Parathyroid adenoma (tissue), 2 donors: Measurements from ENCODE around the gene MYO18B.

Experiments
- H2AFZ ChIP-seq: fragments of 300-600 bp; sonication (generic); one replicate; pipeline ENCODE4 v1.7.0; 2017; ENCODE audit warnings: antibody characterized with exemption, mild to moderate bottlenecking
- H3K27ac ChIP-seq: fragments of 300-600 bp; sonication (generic); one replicate; pipeline ENCODE4 v1.7.0; 2017
- H3K27me3 ChIP-seq: fragments of 300-600 bp; sonication (generic); one replicate; pipeline ENCODE4 v1.7.0; 2017; ENCODE audit warnings: low read length; ENCODE audit not compliant: control insufficient read depth, insufficient read depth
- H3K36me3 ChIP-seq: fragments of 300-600 bp; sonication (generic); one replicate; pipeline ENCODE4 v1.7.0; 2017; ENCODE audit warnings: low read length; ENCODE audit not compliant: control insufficient read depth, insufficient read depth
- H3K4me1 ChIP-seq: fragments of 300-600 bp; sonication (generic); one replicate; pipeline ENCODE4 v1.7.0; 2017; ENCODE audit warnings: control low read depth
- H3K4me2 ChIP-seq: fragments of 300-600 bp; sonication (generic); one replicate; pipeline ENCODE4 v1.7.0; 2017; ENCODE audit warnings: low read length
- H3K4me3 ChIP-seq: fragments of 300-600 bp; sonication (generic); one replicate; pipeline ENCODE4 v1.7.0; 2017; ENCODE audit warnings: low read depth, low read length
- H3K79me2 ChIP-seq: fragments of 300-600 bp; sonication (generic); one replicate; pipeline ENCODE4 v1.7.0; 2017; ENCODE audit warnings: control low read depth
- H3K9ac ChIP-seq: fragments of 300-600 bp; sonication (generic); one replicate; pipeline ENCODE4 v1.7.0; 2017; ENCODE audit warnings: mild to moderate bottlenecking
- H3K9me3 ChIP-seq: fragments of 300-600 bp; sonication (generic); one replicate; pipeline ENCODE4 v1.7.0; 2017; ENCODE audit warnings: low read length; ENCODE audit not compliant: control insufficient read depth
- TF ChIP-seq, protein P1 (sequence below): fragments of 300-600 bp; sonication (generic); IDR thresholded peaks from one replicate; pipeline ENCODE4 v1.7.0; 2017; ENCODE audit warnings: antibody characterized with exemption, mild to moderate bottlenecking
- donor health status: primary hyperparathyroidism.

Gene MYO18B

DNA sequence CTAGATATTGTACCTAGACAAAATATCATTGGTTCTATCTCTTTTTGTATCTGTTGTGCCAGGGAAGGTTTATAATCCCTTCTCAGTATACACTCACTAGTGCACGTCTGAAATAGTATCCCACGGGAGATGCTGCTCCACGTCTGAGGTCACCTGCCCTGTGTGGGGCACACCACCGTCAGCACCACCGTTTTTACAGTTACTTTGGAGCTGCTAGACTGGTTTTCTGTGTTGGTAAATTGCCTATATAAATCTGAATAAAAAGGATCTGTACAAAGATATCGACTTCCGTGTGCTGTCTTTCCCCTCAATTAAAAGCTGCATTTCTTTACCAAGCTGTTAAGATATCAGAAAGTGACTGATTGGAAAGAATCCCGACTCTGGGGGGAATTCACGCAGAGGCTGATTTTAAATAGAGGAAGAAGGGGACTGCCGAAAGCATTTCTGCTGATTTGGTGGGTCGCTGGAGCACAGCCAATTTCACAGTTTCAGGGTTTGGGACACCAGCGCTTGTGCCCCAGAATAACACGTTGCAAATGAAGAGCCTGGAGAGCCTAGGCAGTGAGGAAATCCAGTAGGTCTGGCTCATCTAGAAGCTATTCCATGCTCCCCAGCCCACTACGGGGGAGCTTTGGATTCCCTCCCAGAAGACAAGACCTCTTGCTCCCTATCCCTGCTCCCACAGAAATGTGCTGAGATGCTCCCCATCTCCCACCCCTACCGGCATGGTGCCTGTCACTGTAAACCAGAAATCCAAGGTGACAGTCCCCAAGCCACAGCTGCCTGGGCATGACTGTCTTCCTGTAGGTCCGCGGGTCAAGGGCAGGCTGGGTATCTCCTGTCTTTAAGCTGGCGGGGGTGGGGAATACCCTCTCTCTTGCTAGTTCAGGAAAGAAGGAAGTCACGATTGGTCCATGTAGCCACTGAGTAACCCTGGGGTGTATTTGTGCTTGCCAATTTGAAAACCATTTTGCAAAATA is 12.7 kb upstream of the MYO18B start:
- Histone ChIP-seq H3K79me2 (no peaks in the 10 kb centered on the region), H2AFZ (no peak overlapping the region), H3K27me3 (no peaks in the 10 kb centered on the region), H3K4me3 (no peak overlapping the region), H3K9ac (no peak overlapping the region), H3K4me2 (no peak overlapping the region), H3K9me3 (no peaks in the 10 kb centered on the region), H3K36me3 (no peaks in the 10 kb centered on the region), H3K4me1 (no peaks in the 10 kb centered on the region), H3K27ac (no peak overlapping the region)
- TF ChIP-seq, protein P1, sequence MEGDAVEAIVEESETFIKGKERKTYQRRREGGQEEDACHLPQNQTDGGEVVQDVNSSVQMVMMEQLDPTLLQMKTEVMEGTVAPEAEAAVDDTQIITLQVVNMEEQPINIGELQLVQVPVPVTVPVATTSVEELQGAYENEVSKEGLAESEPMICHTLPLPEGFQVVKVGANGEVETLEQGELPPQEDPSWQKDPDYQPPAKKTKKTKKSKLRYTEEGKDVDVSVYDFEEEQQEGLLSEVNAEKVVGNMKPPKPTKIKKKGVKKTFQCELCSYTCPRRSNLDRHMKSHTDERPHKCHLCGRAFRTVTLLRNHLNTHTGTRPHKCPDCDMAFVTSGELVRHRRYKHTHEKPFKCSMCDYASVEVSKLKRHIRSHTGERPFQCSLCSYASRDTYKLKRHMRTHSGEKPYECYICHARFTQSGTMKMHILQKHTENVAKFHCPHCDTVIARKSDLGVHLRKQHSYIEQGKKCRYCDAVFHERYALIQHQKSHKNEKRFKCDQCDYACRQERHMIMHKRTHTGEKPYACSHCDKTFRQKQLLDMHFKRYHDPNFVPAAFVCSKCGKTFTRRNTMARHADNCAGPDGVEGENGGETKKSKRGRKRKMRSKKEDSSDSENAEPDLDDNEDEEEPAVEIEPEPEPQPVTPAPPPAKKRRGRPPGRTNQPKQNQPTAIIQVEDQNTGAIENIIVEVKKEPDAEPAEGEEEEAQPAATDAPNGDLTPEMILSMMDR = no peak

DNA sequence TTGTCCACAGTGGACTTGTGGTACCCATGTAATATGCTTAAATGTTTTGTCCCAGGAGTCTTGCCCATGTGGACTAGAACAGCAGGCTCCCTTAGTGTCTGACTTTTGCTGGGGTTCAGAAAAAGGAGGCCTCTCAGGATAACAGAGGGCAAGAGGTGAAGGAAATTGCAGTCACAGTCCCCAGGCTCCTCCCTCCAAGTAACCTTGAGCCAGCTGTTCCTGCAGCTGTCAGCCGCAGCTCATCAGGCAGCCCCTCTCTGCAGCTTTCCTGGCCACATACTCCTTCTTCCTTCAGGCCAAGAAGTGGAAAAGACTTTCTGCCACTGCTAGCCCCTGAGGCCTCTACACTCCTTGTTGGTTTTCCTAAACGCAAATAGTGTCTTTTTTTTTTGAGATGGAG is 6.3 kb upstream of the MYO18B start:
- Histone ChIP-seq H3K27me3 (no peaks in the 10 kb centered on the region), H3K79me2 (no peaks in the 10 kb centered on the region), H3K9ac (no peak overlapping the region), H3K4me3 (no peak overlapping the region), H3K27ac (no peak overlapping the region), H3K4me1 (no peaks in the 10 kb centered on the region), H3K4me2 (no peak overlapping the region), H3K36me3 (no peaks in the 10 kb centered on the region), H2AFZ (no peak overlapping the region), H3K9me3 (no peaks in the 10 kb centered on the region)
- TF ChIP-seq, protein P1 = no peak

DNA sequence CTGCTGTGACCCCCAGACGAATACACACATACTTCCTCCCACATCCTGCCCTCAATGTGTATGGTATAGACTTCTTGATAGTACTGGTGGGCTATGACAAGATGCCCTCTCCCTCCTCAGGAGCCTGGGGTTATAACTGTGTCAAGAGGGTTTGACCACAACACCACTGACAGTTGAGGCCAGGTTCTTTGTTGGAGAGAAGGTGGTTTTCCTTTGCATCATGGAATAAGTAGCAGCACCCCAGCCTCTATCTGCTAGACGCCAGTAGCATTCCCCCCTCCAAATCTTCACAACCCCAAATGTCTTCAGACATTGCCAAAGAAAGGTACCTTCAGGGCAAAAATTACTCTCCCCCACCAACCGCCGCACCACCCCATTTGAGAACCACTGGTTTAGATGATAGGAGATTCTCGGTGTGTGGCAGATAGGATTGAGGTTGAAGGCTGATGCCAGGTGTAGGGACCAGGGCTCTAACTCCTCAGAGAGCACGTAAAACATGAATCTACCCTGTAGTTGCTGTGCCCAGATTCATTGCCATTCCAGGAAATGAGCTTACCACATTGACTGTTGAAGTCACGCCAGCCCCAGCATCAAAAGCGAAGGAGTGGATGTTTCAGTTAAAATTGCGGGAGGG is 5.5 kb upstream of the MYO18B start:
- Histone ChIP-seq H3K27ac (no peak overlapping the region), H3K4me1 (no peaks in the 10 kb centered on the region), H3K9ac (no peak overlapping the region), H2AFZ (no peak overlapping the region), H3K36me3 (no peaks in the 10 kb centered on the region), H3K9me3 (no peaks in the 10 kb centered on the region), H3K4me2 (no peak overlapping the region), H3K4me3 (no peak overlapping the region), H3K79me2 (no peaks in the 10 kb centered on the region), H3K27me3 (no peaks in the 10 kb centered on the region)
- TF ChIP-seq, protein P1 = no peak

DNA sequence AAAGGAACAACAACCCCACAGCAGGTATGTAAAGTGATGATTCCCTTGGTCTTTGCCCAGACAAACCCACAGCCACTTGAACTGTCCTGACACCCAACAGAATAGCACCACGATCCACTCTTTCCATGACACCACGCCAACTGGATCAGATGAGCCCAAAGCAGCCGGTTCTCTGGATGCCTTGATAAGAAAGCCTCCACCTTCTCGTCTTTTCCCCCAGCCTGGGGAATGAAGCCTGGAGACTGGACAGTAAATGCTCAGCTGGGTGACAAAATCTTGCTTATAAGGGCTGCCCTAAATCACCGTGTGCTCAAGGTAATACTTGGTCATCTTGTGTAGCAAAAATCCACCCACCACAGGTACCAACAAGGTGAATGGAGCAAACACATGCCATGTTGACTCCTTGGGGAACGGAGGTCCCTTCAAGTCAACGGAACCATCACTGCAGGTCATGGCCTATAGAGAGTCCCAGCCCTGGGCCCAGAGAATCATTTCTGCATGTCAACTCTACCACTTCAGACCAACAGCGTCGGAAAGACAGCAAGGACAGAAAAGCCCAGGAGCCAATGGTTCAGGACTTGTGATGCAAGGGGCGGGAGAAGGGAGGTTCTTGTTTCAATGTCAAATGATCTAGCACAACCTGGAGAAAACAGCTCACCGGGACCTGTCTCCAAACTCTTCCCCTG is 2.2 kb upstream of the MYO18B start:
- Histone ChIP-seq H3K27me3 (no peaks in the 10 kb centered on the region), H3K79me2 (no peaks in the 10 kb centered on the region), H3K4me2 (no peak overlapping the region), H3K9me3 (no peaks in the 10 kb centered on the region), H3K4me3 (no peak overlapping the region), H3K9ac (no peak overlapping the region), H3K4me1 (no peaks in the 10 kb centered on the region), H3K27ac (no peak overlapping the region), H3K36me3 (no peaks in the 10 kb centered on the region), H2AFZ (no peak overlapping the region)
- TF ChIP-seq, protein P1 = no peak
